Iris pigment epithelial cell (primary cell): ENCODE results near the gene HNRNPD.
"Not testable (repeated sequence)": the region's sequence is repeated elsewhere in the genome, so short reads cannot be mapped to it uniquely, and the experiment has no call there.

ENCODE experiments used
- DNase-seq: peaks from one replicate; pipeline ENCODE4 v3.0.0-alpha.2; 2011; ENCODE audit warnings: low read depth

The HNRNPD gene

GRCh38 chr4:82372517-82373485 is 990 bp downstream of the HNRNPD start:
- DNase-seq: peak; percentile 70

DNA sequence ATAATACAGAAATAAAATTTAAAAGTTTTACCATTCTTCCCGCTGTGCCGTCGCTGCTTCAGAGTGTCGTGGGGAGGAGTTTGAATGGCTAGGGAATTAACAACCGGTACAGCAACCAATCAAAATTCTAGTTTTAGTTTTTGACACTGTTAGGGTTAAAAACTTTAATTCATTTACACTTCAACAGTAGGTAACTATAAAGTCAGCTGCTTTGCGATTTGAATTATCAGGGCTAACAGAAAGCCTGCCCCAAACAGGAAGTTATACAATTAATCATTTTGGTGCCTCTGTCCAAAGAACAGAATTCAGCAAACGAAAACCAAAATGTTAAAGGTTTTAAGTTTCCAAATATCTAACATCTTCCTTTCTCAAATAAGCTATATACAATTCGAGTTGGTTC is 2.3 kb downstream of the HNRNPD start:
- peak; percentile 18 for DNase-seq

- no peak for DNase-seq
Observed at GRCh38 chr4:82367438-82368097, 6.2 kb downstream of the HNRNPD start.

DNA sequence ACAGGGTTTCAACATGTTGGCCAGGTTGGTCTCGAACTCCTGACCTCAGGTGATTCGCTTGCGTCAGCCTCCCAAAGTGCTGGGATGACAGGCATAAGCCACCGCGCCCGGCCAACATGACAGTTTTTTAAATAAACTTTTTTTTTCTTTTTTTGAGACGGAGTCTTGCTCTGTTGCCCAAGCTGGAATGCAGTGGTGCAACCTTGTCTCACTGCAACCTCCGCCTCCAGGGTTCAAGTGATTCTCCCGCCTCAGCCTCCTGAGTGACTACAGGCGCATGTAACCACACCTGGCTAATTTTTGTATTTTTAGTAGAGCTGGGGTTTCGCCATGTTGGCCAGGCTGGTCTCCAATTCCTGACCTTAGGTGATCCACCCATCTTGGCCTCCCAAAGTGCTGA is 7.4 kb downstream of the HNRNPD start:
- DNase-seq: not testable (repeated sequence)

DNA sequence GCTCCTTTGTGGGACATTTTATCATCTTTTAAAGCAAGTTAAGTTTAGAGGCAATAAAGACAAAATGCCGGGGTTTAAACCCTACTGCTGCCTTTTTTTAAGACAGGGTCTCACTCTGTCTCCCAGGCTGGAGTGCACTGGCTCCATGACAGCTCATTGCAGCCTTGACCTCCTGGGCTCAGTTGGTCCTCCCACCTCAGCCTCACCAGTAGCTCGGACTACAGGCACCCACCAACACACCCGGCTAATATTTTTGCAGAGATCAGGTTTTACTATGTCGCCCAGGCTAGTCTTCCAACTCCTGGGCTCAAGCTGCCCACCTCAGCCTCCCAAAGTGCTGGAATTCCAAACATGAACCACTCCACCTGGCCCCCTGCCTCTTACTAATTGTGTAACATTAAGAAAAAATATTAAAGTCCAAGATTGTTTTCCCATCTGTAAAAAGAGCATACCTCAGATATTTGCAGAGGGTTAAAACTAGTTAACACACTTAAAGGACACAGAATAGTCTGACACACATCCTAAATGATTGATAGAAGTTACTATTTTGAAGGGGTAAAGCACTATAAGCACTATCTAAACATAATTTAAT is 9.8 kb downstream of the HNRNPD start:
- DNase-seq: no peak

- DNase-seq: no peak
Observed at GRCh38 chr4:82362565-82362964, 11.2 kb downstream of the HNRNPD start.

DNA sequence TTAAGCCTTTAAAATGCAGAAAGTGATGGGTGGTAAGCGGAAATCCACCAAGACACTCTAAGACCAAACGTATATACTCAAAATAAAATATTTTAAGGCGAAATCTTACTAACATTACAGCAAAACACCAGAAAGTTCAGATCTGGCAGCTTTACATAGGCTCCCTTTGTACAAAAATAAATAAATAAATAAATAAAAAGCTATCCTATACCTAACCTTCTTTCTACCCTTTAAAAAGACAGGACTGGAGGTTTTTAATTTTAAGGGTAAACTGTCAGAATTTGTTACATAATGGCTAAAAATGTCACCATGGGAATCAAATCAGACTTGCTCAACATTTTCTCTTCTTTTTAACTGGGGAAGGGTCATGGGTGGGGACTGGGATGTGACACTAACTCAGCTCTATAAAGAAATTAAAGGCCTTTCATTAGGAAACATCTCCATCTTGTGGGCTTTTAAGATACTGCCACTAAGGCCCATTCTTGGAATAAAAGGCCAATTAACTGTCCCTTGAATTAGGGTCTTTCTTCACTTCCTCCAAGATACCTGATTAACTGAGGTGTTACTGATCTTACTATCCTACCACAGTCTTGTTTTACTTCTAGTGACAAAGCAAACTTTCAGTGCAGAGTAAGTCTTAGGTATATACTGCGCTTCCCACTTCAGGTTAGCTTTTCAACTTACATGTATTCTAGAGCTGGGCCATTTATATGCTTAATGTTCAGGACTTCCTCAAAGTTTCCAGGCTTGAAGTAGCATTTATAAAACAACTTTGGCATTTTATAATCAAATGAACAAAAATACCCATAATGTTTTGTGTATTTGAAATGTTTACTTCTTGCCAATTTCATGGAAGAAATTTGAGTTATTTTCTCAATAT is 13.3 kb downstream of the HNRNPD start:
- DNase-seq: peak; percentile 23

DNA sequence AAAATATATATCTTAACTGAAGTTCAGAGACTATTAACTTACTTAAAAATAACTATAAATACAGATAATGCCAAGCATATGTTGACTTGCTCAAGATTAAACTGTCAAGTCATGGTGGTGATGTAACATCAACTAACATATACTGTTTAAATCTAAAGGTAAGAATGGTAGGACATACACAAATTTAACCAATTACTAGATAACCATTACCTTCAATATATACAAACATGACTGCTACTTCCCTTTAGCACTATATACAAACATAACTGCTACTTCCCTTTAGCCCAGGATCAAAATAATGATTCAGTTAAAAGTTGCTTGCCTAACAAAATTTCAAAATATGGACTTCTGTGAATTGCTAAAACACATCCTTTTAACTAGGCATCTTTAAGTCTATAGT is 14.9 kb downstream of the HNRNPD start:
- DNase-seq: peak; percentile 28

DNA sequence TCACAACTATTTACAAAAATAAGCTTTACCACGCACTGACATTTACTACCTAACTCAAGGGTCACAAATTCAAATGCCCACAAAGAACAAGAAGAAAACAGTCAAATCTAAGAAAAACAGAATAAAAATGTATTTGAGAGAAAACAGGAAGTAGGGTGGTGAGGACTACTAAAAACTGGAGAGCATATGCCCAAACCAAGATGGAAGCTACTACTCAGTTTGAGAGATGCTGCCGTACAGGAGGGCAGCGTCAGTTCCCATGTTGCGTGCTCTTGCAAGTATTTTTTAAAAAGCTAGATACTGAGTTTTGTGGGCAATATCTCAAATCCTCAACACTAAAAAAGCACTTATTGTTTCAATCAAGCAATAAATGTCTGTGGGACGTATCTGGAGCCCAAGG is 16.2 kb downstream of the HNRNPD start:
- DNase-seq: no peak

GRCh38 chr4:82354788-82355187 is 19.0 kb downstream of the HNRNPD start:
- DNase-seq: no peak

GRCh38 chr4:82352825-82353366 is 20.9 kb downstream of the HNRNPD start:
- peak; percentile 22 for DNase-seq

- DNase-seq: no peak
Observed at GRCh38 chr4:82352118-82352824, 21.5 kb downstream of the HNRNPD start.

DNA sequence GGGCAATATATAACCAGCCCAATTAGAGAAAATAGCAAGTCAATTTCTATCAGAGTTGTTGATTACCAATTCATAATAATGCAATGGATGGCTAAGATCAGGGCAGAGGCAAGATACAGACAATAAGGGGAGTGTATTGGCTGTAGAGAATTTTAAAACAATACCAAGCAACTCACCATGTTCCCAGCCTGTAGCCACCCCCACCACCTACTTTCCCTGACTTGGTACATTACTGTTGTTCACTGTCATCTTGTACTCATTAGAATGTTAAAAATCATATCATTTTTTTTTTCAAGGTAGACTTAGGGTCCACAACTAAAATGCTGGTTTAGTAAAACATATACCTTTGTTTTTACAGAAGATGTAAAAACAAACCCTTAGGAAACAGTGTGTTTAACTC is 27.7 kb downstream of the HNRNPD start:
- DNase-seq: no peak

- DNase-seq: no peak
Observed at GRCh38 chr4:82335043-82335442, 38.7 kb downstream of the HNRNPD start.

GRCh38 chr4:82333641-82334040 is 40.1 kb downstream of the HNRNPD start:
- DNase-seq: not testable (repeated sequence)

DNA sequence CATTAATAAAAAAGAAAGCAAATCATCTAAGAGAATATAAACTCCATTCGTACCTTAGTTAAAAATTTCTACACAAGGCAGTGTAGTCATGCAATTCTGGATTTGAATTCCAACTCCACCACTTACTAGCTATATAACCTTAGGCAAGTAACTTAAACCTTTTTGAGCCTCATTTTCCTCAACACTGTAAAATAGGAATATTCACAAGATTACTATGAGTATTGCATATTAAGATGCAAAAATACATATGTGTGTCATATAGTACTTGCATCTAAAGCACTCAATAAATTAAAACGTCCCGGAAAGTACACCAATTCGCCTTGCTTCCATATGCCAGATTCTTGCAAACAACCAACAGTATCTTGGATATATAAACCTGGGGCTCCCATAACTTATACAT is 42.0 kb downstream of the HNRNPD start:
- no peak for DNase-seq

GRCh38 chr4:82320351-82320750 is 53.4 kb downstream of the HNRNPD start:
- peak; percentile 23 for DNase-seq

- DNase-seq: not testable (repeated sequence)
Observed at GRCh38 chr4:82303063-82303462, 70.7 kb downstream of the HNRNPD start.
